ENCODE data around the gene ORC1. TPM values are rescaled to one million over a fixed set of nuclear protein-coding genes. Genes with fewer than 3 reads are reported as not detected.

Gene ORC1
- 1 to 10 TPM; 1.4 to 2.9 (median 1.9) TPM for total RNA-seq

DNA sequence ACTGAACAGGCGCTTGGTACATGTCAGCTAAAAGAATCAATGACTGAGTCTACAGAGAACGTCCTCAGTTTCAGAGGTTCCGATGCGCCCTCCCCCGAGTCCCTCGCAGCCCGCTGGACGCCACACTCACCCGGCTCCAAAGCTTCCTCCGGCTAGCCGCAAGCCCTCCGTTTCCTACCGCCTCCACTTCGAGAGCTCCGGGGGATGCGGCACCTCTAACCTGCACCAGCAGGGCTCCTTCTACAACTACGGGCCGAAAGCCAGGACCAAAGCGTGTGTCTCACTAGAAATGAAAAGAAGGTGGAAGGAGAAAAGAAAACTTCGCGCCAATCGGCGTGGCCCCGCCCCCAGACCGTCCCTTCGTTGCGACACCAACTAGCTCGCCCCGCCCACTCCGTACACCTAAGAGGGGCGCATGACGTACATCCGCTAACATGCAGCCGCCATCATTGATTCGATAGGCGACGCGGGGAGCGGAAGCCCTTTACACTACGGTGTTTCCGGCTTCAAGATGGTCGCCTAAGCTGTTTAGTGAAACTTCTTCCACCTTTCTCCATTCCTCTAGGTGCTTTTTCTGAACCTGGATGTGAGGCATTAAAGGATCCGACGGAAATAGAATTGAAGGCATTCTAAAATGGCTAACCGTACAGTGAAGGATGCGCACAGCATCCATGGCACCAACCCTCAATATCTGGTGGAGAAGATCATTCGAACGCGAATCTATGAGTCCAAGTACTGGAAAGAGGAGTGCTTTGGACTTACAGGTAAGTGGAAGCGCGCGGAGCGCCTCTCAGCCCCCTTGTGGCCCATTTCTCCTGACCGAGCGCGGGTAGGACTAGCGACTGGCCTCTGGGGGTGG, at the start of gene ORC1, which contains the start of gene PRPF38A:
ORC1 (minus strand) TSS at position 308 of the 859 bp plus-strand sequence. CDS start 2,200 bp downstream, outside the sequence.
PRPF38A (plus strand) TSS at position 487 of the 859 bp plus-strand sequence; CDS start at position 635, 148 bp downstream.
- H3K36me3 ChIP-seq = peaks cover 19% of the 10 kb centered on the region
- TF ChIP-seq POLR2AphosphoS5 (IDR thresholded peaks at IDR 0.05) (peak in 2 of 3 donors; percentile 84 to 97), EP300 (IDR thresholded peaks at IDR 0.05) (no peak), POLR2A (IDR thresholded peaks at IDR 0.05) (peak in 1 of 2 donors; percentile 52)
- TF ChIP-seq, protein P1, sequence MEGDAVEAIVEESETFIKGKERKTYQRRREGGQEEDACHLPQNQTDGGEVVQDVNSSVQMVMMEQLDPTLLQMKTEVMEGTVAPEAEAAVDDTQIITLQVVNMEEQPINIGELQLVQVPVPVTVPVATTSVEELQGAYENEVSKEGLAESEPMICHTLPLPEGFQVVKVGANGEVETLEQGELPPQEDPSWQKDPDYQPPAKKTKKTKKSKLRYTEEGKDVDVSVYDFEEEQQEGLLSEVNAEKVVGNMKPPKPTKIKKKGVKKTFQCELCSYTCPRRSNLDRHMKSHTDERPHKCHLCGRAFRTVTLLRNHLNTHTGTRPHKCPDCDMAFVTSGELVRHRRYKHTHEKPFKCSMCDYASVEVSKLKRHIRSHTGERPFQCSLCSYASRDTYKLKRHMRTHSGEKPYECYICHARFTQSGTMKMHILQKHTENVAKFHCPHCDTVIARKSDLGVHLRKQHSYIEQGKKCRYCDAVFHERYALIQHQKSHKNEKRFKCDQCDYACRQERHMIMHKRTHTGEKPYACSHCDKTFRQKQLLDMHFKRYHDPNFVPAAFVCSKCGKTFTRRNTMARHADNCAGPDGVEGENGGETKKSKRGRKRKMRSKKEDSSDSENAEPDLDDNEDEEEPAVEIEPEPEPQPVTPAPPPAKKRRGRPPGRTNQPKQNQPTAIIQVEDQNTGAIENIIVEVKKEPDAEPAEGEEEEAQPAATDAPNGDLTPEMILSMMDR (IDR thresholded peaks at IDR 0.05) = peak; percentile 42
- WGBS = under 1% methylated on average over 47 of the region's 57 CpGs
- H3K27me3 ChIP-seq = no peaks in the 10 kb centered on the region
- peak within 1 kb of the TSS; percentile 78 for H3K4me3 ChIP-seq
- H3K9me3 ChIP-seq = no peaks in the 10 kb centered on the region
- peak; percentile 98 for DNase-seq (ENCODE audit: low spot score in 2 of 2)
- H3K27ac ChIP-seq = peak within 1 kb of the TSS; percentile 91
- H3K4me1 ChIP-seq = peaks cover 27% of the 10 kb centered on the region

DNA sequence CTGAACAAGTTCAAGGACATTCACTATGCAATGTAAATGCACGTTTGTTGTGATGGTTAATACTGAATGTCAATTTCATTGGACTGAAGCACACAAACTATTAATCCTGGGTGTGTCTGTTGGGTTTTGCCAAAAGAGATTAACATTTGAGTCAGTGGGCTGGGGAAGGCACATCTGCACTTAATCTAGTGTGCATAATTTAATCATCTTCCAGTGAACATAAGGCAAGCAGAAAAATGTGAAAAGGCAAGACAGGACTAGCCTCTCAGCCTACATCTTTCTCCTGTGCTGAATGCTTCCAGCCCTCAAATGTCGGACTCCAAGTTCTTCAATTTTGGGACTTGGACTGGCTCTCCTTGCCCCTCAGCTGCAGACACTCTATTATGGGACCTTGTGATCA, 40.2 kb upstream of the ORC1 start:
- TF ChIP-seq POLR2AphosphoS5 (IDR thresholded peaks at IDR 0.05) (no peak), EP300 (IDR thresholded peaks at IDR 0.05) (no peak), POLR2A (IDR thresholded peaks at IDR 0.05) (no peak)
- TF ChIP-seq, protein P1 (IDR thresholded peaks at IDR 0.05) = no peak

DNA sequence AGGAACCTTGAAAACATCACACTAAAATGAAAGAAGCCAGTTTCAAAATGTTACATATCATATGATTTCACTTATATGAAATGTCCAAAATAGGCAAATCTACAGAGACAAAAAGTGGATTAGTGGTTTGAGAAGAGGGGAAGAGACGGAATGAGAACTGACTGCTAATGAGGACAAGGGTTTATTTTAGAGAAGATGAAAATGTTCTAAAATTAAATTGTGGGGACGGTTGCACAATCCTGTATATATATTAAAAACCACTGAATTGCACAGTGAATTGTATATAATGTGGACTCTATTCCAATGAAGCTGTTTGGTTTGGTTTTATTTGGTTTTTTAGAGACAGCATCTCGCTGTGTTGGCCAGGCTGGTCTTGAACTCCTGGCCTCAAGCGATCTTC, 35.8 kb upstream of the ORC1 start:
- Histone ChIP-seq H3K9me3 (no peaks in the 10 kb centered on the region), H3K27ac (no peak overlapping the region), H3K27me3 (no peaks in the 10 kb centered on the region), H3K36me3 (peaks cover 68% of the 10 kb centered on the region), H3K4me1 (no peaks in the 10 kb centered on the region), H3K4me3 (no peak overlapping the region)
- DNase-seq (ENCODE audit: low spot score in 2 of 2) = no peak
- TF ChIP-seq POLR2A (IDR thresholded peaks at IDR 0.05) = no peak
- TF ChIP-seq POLR2AphosphoS5 (IDR thresholded peaks at IDR 0.05) = no peak
- no peak for TF ChIP-seq EP300 (IDR thresholded peaks at IDR 0.05)
- TF ChIP-seq, protein P1 (IDR thresholded peaks at IDR 0.05) = no peak
- 93% methylated on average over 4 of the region's 4 CpGs for WGBS

More for the DNA sequence above, 40.2 kb upstream of the ORC1 start:
- Histone ChIP-seq H3K9me3 (no peaks in the 10 kb centered on the region), H3K4me1 (no peaks in the 10 kb centered on the region), H3K4me3 (no peak overlapping the region), H3K27ac (no peak overlapping the region), H3K27me3 (no peaks in the 10 kb centered on the region), H3K36me3 (peaks cover 55% of the 10 kb centered on the region)
- no peak for DNase-seq (ENCODE audit: low spot score in 2 of 2)
- WGBS = 51% methylated on average over 2 of the region's 2 CpGs

DNA sequence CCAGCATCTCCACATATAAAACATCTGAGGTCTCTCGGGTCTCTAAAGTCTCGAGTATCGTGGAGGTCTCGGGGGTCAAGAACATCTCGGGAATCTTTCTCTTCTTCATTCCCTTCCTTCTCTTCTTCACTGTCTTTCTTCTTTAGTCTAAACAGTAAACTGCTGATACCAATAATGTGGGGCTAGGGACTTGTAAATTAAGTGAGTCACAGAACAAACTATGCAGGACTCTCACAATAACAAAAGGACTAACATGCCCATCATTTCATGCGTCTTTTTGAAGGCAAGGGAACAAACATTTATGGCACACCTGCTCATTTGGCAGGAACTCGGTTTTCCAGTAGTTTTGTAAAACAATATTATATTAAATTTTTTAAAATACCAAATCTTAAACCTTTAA, 32.6 kb upstream of the ORC1 start:
- Histone ChIP-seq H3K9me3 (no peaks in the 10 kb centered on the region), H3K27me3 (no peaks in the 10 kb centered on the region), H3K36me3 (peaks cover 68% of the 10 kb centered on the region), H3K4me1 (no peaks in the 10 kb centered on the region), H3K4me3 (no peak overlapping the region), H3K27ac (no peak overlapping the region)
- no peak for DNase-seq (ENCODE audit: low spot score in 2 of 2)
- TF ChIP-seq EP300 (IDR thresholded peaks at IDR 0.05) (no peak), POLR2A (IDR thresholded peaks at IDR 0.05) (no peak), POLR2AphosphoS5 (IDR thresholded peaks at IDR 0.05) (no peak)
- TF ChIP-seq, protein P1 (IDR thresholded peaks at IDR 0.05) = no peak
- WGBS = 92% methylated on average over 7 of the region's 7 CpGs

DNA sequence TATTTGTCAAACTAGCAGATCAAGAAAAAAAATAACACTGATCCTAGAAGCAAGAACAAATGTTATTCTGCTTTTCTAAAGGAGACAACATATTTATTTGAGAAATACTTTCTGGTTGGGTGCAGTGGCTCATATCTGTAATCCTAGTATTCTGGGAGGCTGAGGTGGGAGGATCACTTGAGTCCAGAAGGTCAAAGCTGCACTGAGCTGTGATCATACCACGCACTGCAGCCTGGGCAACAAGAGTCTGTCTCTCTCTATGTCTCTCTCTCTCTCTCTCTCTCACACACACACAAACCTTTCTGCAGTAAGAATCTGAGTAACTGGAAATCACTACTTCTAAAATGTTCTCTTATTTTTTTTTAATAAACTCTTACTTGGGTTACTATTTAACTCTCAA, 31.4 kb upstream of the ORC1 start:
- Histone ChIP-seq H3K27ac (no peak overlapping the region), H3K4me1 (no peaks in the 10 kb centered on the region), H3K27me3 (no peaks in the 10 kb centered on the region), H3K4me3 (no peak overlapping the region), H3K36me3 (peaks cover 68% of the 10 kb centered on the region), H3K9me3 (no peaks in the 10 kb centered on the region)
- no peak for TF ChIP-seq POLR2AphosphoS5 (IDR thresholded peaks at IDR 0.05)
- TF ChIP-seq EP300 (IDR thresholded peaks at IDR 0.05) = no peak
- TF ChIP-seq, protein P1 (IDR thresholded peaks at IDR 0.05) = no peak
- no peak for TF ChIP-seq POLR2A (IDR thresholded peaks at IDR 0.05)
- no peak for DNase-seq (ENCODE audit: low spot score in 2 of 2)
- 95% methylated on average over 1 of the region's 1 CpG for WGBS

Measured in suprapubic skin (tissue), 4 donors.